Activated CD8-positive, alpha-beta memory T cell treated with anti-CD3 and anti-CD28 coated beads, Interleukin-2, amount 50 U/mL, for 1 hour (primary cell): ENCODE results near the gene TMEM54.

Experiments used
- DNase-seq: peaks from one replicate; pipeline ENCODE4 v3.0.0-alpha.2; 2020; ENCODE audit errors: extremely low read depth

The TMEM54 gene

DNA sequence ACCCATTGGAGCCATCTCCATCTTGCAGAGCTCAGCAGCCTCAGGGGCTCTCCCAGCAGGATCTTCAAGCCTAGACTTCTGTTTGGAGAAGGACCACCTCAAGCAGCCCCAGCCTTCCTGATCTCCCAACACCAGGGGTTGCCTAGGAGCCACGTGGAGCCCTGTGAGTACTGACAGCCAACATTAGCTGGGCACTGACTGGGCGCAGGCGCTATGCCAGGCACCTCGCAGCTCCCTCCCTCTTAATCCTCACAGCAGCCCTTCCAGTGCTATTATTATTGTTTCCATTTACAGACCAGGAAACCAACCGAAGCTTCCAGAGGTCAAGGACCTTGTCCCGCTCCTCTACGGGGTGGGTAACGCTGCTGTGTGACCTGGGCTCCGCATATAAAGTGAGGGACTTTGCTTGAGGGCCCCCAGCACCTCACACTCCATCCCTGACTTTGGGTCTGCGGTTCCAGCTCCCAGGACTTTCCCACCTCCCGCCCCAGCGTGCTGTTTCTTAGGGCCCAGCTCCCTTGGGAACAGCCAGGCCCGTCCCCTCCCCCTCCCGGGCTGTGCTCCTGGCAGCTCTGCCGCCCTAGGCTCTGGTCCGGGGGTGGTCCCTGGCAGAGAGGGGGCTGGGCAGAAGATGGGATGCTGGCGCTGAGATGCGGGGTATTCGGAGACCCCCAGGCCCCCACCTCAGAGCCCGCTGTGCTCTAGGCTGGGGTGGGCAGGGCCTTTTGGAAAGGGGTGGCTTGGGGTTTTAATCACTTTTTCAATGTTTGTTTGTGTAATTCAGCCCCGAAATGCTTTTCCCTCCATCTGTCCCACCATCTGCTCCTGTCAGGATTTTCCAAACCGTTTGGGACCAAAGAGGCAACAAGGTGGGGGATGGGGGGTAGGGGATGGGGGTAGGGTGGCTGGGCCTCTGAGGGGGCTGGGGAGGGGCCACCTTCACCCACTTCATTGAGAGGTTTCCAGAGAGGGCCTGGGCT lies 19.0 kb downstream of the TMEM54 start:
- DNase-seq, result no peak

DNA sequence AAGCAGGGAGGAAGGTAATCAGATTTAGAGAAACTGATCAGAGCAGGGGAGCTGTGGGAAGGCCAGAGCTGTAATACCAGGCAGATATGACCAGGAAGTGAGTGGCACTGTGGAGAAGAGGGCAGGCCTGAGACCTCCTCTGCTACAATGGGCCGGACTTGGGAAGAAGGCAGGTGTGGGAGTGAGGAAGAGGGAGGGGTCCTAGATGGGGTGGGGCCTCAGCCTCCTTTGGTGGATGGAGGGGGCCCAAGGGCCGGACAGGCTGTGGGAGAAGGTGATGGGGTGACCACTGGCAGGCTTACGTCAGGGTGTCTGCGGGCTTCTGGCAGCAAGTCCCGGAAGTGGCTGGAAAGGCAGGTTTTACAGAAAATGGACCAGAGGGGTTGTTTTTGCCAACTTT lies 19.9 kb downstream of the TMEM54 start:
- no peak for DNase-seq

DNA sequence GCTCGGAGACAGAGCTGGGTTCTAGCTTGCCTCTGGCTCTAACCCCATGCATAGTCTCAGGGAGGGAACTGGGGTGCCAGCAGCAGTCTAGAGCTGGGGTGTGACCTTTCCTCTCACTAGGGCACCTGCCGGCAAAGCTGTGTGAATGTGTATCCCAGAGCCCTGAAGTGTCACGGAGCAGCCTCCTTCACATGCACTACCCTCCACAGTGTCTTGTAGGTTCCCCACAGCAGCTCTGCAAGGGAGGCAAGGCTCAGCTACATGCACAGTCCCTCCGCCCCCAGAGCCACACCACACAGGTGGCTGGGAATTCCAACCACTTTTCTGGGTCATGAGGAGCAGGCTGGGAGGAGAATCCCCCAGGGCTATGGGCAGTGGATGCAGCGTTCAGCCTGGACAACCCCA lies 22.6 kb downstream of the TMEM54 start:
- no peak for DNase-seq

DNA sequence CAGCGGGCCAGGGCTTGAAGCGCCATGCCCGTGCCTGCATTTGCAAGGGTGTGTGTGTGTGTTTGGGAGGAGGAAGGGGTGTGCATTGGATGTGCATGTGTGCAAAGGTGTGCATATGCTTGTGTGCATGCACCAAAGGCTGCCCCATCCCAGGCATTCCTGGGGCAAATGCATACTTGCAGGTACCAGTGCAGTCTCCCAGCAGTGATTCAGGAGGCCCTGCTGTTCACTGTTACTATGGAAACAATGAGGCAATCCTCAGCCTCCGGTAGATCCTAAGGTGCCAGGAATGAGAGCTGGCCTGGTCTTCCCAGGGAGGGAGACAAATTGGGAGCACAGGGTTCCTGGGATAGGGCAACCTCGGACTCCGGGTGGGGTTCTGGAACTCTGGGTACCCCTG lies 23.0 kb downstream of the TMEM54 start:
- no peak for DNase-seq

DNA sequence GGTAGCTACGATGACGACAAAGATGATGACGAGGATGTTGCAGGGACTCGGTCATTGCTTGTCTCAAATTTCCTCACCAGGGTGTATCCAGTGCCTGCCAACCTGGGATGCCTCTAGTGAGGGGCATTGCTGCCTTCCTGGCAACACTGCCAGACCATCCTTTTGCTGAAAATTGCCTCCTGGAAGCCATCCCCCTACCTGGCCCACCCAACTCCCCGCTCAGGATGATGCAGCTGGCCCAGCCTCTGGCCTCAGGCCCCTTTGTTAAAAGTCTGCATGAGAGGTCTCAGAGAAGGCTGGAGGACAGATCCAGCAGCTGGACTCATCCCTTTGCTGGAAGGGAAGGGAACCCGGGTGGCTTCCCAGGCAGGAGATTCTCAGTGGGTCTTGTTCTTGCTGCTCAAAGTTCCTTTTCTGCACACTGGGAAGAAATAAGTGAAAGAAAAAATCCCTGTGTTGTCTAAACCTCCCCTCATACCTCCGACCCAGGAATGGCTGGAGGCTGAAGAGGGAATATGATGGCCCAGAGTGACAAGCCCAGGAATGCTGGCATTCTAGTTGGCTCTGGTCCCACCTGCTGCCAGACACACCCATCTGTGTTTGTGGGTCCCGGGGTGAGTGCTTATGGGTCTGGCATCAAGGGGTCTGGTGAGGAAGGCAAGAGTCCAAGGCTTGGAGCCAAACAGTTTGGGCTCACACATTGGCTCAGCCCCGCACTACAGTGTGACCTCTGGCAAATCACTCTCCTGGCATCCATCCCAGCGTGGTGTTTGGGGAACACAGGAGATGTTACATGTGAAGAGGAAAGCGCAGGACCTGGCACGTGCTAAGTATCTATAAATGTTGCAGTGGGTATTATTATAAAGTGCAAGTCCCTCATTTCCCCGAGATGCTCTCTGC lies 23.7 kb downstream of the TMEM54 start:
- no peak for DNase-seq

DNA sequence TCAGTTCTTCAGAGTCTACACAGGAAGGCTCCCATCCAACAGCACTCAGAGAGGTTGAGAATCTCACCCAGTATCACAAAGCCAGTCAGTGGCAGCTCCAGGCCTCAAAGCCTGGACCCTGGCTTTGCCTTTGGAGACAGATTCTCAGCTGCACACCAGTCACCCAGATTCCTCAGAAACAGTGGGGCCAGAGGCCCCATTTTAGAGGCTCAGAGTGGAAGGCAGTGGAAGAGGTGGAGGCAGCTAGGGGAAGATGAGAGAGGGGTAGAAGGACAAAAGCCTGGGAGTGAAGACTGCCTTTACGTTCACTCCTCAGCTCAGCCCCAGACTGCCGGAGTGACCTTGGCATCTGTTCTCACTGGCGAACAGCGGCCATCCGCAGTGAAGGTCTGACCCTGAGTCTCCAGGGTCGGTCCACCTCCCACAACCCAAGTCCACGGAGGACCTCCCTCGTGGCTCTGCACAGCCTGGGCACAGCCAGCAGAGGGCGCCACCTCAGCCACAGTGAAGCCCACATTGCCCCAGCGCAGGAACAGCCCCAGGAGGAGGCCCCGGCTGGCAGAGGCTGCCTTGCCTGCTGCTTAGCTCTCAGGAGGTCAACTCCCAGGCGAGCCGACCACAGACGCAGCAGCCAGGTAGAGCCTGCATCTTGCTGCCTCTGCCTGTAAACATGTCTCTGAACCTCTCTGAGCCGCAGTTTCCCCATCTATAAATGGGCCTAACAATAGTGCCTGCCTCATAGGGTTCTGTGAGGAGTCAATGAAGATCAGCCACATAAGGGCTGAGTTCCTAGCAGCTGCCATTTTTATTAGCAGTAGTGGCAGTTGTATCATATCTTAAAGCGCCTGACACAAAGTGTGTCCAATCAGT lies 24.6 kb downstream of the TMEM54 start:
- DNase-seq, result no peak

DNA sequence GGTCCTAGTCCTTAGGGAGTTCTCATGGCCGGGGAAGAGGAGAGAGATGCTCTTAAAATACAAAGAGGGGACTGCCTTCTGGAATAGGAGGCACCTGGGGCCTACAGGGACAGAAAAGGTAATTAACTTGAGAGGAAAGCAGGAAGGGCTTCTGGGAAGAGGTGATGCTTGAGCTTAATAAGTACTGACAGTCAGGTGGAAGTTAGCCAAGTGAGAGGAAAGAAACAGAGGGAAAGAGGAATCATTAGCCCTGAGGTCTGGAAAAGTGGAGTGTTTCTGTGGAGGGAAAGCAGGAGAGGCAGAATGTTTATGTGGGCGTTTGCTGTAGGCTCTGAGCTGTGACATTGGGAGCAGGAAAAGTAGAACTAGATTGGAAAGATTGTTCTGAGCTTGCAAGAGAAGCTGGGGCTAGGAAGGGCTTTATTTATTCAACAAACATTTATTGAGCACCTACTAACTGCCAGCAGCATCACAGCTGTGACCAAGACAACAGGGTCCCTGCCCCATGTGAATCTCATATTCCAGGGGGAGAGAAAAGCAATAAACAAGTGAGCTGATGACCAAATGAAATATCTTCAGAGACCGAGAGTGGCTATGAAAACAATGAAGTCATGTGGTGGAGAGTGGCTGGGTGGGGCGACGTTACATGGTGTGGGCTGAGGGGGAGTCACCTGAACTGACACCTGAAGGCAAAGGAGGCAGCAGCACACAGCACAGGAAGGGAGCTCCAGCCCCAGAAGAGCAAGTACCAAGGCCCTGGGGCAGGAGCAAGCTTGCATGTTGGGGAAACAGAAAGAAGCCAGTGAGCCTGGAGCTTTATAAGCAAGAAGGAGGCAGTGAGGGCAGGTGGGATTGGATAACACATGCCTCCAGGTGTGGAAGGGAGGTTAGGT lies 26.1 kb downstream of the TMEM54 start:
- DNase-seq, result no peak

DNA sequence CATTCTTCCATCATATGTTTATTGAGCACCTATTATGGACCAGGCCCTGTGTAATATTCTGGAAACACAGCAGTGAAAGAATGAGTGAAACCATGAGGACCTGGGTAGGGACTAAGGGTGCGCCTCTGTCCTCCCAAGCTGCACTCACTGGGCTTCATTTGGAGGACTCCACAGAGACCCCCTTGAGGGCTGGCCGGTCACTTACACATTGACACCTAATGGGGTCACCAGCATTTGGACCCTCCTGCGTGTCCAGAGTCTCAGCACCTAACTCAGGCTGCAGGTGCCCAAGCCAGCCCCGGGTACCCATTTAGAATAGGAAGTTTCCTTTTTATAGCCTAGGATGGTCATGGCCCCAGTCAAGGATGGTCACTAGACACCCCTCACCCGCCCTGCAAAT lies 27.7 kb downstream of the TMEM54 start:
- no peak for DNase-seq

DNA sequence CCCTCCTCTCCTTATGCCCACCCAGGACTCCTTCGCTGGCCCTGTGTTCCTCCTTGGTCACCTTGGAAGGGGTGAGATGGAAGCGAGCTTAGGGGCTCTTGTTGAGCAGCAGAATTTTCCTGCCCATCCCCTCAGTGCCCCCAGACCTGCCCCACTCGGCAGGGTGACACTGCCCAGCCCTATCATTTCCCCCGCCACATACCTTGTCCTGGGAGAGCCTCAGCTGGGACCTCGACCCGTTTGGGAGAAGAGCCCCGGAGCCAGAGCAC lies 29.1 kb downstream of the TMEM54 start:
- no peak for DNase-seq

DNA sequence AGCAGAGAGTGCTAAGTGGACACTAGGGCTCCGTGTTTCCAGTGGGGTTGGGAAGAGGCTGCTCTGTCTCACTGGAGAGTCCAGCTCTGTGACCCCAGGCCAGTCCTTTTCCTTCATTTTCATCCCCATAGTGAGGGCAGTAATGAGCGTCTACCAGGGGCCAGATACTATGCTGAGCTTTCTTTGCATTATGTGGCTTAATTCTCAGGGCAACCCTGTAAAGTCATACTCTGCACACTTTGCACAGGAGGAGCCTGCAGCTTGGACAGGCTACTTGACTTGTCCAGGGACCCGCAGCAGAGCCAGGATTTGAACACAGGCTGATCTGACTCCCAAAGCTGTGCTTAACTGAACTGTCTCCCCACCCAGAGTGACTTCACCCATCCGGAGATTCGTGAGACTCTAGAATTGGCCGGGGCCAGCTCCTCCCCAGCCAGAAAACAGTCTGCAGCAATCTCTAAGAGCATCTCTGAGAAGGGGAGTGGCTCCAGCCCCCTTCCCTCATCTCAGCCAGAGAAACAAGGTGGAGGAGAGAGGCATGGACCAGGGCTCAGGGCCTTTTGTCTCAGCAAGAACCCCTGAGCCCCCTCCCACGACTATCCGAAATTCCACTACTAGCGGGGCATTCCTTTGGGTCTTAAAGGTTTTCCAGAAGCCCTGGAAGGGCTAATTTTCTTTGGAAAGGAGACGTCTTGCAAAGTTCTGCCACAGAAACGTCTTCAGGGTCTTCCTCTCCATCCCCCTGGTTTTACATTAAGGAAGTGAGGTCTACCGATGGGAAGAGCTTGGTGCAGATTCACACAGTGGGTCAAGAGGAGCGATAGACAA lies 29.6 kb downstream of the TMEM54 start:
- DNase-seq, result no peak

DNA sequence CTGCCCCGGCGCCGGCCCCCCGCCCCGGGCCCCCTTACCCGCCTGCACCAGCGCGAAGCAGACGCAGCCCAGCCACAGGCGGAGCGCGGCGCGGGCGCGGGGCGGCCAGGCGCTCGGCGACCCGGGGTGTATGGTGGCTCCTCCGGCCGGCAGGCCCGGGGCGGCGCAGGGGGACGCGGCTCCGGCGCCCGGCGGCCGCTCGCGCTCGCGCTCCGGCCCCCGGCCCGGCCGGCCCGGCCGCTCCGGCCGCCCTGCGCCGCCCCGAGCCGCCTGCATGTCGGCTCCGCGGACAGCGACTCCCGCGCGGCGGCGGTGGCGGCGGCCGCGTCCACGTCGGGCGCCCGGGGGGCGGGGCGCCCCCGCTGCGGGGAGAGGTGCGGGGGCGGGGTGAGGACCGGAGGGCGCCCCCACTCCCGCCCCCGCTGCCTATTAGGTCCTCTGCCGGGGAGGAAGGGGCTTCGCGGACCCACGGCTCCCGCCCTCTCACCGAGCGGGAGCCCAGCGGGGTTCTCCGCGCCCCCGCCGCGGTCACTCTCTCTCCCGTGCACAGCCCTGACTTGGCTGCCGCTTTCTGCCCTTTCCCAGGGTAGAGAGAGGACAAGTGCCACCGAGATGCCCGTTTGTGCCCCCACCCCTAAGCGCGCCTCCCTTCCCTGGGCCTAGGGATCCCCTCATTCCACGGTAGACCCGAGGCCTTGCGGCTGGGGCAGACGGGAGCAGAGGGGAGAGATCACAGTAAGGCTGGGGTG lies 30.4 kb downstream of the TMEM54 start, which contains the start of gene FNDC5:
FNDC5 (minus strand) TSS at position 298 of the 749 bp plus-strand sequence.
- no peak for DNase-seq

DNA sequence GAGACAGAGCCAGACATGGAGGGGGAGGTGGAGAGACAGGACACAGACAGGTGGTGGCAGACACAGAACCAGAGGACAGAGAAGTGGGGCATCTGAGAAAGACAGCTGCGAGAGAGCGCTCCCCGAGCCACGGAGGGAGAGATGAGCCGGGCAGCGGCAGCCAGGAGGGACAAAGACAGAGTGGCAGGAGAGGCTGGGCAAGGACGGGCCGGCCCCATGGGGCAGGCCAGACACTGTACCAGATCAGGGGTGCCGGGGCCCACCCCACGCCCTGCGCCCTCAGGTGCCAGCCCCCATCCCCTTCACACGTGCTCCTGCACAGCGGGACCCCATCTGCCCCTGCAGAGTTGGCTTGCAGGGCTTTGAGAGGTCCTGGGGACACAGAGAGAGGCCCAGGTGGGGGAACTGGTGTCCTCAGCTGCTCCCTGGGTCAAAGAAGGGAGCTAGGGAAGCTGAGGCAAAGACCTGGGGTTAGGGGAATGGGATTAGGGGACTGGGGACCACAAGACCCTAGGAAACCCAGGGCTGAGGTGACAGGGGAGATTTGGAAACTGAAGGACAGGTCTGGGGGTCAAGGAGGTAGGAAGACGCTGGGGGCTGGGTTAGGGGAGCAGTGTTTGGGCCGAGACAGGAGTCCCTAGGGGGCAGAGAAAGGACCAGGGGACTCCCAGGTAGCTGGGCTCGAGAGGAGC lies 31.1 kb downstream of the TMEM54 start:
- no peak for DNase-seq

DNA sequence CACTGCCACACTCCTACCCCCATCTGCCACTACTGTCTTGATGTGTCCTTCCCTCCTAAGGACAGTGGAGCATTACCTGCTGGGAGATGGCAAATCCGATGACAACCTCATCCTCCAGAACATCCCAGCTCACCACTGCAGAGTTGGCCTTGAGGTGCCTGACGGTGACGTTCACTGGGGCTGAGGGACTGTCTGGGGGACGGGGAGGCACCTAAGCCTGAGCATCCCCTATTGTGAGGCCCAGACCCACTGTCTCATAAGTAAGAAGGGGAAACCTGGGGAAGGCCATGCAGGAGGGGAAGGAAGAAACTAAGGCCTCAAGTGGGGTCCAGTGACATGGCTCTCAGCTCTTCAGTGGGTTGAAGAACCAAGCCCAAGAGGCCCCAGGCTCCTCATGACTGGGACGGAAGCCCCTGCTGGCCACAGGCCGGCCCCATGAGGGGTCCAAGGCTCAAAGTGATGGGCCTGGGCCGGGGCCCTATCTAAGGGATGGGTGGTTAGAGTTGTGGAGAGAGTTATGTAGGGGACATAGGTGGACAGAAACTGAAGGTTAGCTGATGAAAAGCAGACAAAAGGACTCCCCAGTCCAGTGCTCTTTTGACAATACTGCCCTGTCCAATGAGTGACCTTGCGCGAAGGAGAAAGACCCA lies 32.3 kb downstream of the TMEM54 start:
- no peak for DNase-seq

DNA sequence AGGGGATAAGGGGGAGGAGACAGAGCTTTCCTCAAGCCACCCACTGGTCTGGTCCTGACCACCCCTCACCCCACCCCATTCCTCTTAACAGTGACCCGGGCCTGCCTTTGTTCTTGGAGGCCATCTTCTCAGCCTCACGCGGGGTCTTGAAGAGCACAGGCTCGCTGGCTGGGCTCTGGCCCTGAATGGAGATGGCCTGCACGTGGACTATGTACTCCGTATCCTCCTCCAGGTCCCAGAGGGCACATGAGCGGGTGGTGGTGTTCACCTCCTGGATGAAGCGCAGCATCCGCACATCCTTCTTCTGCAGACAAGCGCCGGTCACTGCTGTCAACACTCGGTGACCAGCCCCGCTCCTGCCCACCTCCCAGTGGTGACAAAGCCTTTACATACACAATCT lies 33.1 kb downstream of the TMEM54 start:
- no peak for DNase-seq

DNA sequence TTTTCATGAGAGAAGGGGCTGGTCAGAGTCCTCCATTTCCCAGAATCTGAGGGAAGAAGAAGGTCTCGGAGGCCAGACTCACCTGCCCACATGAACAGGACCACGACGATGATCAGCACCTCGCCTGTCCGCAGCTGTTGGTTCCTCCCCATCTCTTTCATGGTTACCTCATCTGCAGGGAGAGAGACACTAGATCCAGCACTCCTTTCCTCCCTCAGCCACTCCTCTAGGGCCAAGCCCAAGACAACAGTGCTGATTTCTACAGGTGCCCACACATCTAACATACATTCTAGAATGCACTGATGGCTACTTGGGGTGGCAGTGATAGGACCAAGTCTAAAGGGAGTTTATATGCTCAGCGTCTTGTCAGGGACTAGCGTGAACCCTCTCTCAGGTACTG lies 33.5 kb downstream of the TMEM54 start:
- DNase-seq, result no peak

DNA sequence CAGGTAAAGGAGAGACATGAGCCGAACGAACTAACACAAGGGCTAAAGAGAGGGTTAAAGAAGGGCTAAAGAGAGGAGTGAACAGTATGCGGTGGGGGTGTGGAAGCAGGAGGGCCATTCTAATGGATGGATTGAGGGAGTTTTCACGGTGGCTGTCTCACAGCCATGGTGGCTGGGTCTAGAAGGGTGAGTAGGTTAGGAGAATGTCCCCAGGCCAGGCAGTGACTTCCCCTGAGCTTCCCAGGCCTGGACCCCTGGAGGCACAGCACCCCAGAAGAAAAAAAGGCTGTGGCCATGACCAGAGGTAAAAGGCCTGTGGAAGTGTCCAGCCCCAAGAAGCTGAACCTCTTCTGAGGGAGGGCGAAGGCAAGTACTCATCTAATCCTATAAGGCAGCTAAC lies 34.0 kb downstream of the TMEM54 start:
- no peak for DNase-seq

DNA sequence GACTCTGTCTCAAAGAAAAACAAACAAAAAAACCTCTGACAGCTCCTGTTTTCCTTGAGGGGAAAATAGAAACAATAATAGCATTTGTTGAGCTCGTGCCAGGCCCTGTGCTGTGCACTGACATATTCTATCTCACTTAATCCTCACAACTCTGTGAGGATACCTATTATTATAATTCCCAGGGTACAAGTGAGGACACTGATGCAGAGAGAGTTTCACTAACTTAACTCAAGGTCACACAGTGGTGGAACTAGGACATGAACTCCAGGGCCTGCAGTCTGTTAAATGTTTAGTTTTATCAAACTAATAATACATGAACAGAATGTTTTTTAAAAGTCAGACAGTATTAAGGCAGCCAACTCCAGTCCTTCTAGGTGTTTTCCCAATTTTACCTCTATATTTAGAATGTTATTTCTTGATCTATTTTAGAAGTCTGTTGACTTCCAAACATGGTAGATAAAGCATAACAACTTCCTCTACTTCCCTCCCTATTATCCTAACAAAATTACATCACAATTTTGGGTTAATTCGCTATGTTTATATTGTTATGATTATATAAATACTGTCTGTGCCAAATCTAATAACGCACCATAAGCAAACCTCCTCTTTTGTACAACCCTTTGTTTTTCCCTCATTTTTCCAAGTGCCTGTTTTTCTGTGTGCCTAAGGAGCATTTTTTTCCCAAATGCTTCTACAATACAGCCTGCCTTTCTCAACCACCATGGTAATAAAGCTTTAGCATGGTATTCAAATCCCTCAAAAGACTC lies 35.4 kb downstream of the TMEM54 start:
- no peak for DNase-seq
